Measurements from ENCODE around the gene SMIM13.
"Not testable (repeated sequence)": the region's sequence is repeated elsewhere in the genome, so short reads cannot be mapped to it uniquely, and the experiment has no call there.

Gene SMIM13

GRCh38 chr6:11083956-11084355, 9.7 kb upstream of the SMIM13 start:
- no peak for DNase-seq (ENCODE audit: low read depth in 3 of 3)

- DNase-seq (ENCODE audit: low read depth in 3 of 3): no peak
Measured at GRCh38 chr6:11085758-11086435, 7.7 kb upstream of the SMIM13 start.

- not testable (repeated sequence) for DNase-seq (ENCODE audit: low read depth in 3 of 3)
Measured at GRCh38 chr6:11087141-11087812, 6.4 kb upstream of the SMIM13 start.

GRCh38 chr6:11089695-11090094, 3.9 kb upstream of the SMIM13 start:
- DNase-seq (ENCODE audit: low read depth in 3 of 3): no peak

- DNase-seq (ENCODE audit: low read depth in 3 of 3): not testable (repeated sequence)
Measured at GRCh38 chr6:11091141-11091540, 2.5 kb upstream of the SMIM13 start.

GRCh38 chr6:11092668-11093375, 812 bp upstream of the SMIM13 start:
- peak in 1 of 3 donors; percentile 15 for DNase-seq (ENCODE audit: low read depth in 3 of 3)

GRCh38 chr6:11093376-11093625, 333 bp upstream of the SMIM13 start:
- no peak for DNase-seq (ENCODE audit: low read depth in 3 of 3)

GRCh38 chr6:11094411-11094851, 797 bp downstream of the SMIM13 start:
- DNase-seq (ENCODE audit: low read depth in 3 of 3): peak in 2 of 3 donors; percentile 5 to 30

GRCh38 chr6:11094941-11095340, 1.3 kb downstream of the SMIM13 start:
- DNase-seq (ENCODE audit: low read depth in 3 of 3): no peak

- DNase-seq (ENCODE audit: low read depth in 3 of 3): no peak
Measured at GRCh38 chr6:11096109-11096508, 2.5 kb downstream of the SMIM13 start.

- DNase-seq (ENCODE audit: low read depth in 3 of 3): no peak
Measured at GRCh38 chr6:11097476-11097875, 3.8 kb downstream of the SMIM13 start.

GRCh38 chr6:11098004-11098403, 4.4 kb downstream of the SMIM13 start:
- no peak for DNase-seq (ENCODE audit: low read depth in 3 of 3)

- no peak for DNase-seq (ENCODE audit: low read depth in 3 of 3)
Measured at GRCh38 chr6:11101417-11101816, 7.8 kb downstream of the SMIM13 start.

- DNase-seq (ENCODE audit: low read depth in 3 of 3): no peak
Measured at GRCh38 chr6:11103065-11103464, 9.4 kb downstream of the SMIM13 start.

GRCh38 chr6:11108726-11109125, 15.1 kb downstream of the SMIM13 start:
- DNase-seq (ENCODE audit: low read depth in 3 of 3): no peak

- DNase-seq (ENCODE audit: low read depth in 3 of 3): peak in 1 of 3 donors; percentile 5
Measured at GRCh38 chr6:11110921-11111768, 17.5 kb downstream of the SMIM13 start, which contains the start of gene ERVFRD-1. TSS of gene ERVFRD-1 (minus strand) at chr6:11111725. CDS start at chr6:11105310, 6,415 bp downstream.

GRCh38 chr6:11111769-11112437, 18.3 kb downstream of the SMIM13 start:
- no peak for DNase-seq (ENCODE audit: low read depth in 3 of 3)

- DNase-seq (ENCODE audit: low read depth in 3 of 3): no peak
Measured at GRCh38 chr6:11113038-11113437, 19.4 kb downstream of the SMIM13 start.

GRCh38 chr6:11115808-11116536, 22.3 kb downstream of the SMIM13 start:
- DNase-seq (ENCODE audit: low read depth in 3 of 3): peak in 2 of 3 donors; percentile 27 to 28

- no peak for DNase-seq (ENCODE audit: low read depth in 3 of 3)
Measured at GRCh38 chr6:11120271-11121005, 26.8 kb downstream of the SMIM13 start.
